ENCODE results near the gene RAB40B. TPM values are rescaled to one million over a fixed set of nuclear protein-coding genes. Genes with fewer than 3 reads are reported as not detected.

The RAB40B gene
- total and polyA plus RNA-seq, 2 of the 13 experiments (the other 11 are each of a cell fraction or from before 2014, with no cell fraction given) = 6.2 to 6.5 TPM

DNA sequence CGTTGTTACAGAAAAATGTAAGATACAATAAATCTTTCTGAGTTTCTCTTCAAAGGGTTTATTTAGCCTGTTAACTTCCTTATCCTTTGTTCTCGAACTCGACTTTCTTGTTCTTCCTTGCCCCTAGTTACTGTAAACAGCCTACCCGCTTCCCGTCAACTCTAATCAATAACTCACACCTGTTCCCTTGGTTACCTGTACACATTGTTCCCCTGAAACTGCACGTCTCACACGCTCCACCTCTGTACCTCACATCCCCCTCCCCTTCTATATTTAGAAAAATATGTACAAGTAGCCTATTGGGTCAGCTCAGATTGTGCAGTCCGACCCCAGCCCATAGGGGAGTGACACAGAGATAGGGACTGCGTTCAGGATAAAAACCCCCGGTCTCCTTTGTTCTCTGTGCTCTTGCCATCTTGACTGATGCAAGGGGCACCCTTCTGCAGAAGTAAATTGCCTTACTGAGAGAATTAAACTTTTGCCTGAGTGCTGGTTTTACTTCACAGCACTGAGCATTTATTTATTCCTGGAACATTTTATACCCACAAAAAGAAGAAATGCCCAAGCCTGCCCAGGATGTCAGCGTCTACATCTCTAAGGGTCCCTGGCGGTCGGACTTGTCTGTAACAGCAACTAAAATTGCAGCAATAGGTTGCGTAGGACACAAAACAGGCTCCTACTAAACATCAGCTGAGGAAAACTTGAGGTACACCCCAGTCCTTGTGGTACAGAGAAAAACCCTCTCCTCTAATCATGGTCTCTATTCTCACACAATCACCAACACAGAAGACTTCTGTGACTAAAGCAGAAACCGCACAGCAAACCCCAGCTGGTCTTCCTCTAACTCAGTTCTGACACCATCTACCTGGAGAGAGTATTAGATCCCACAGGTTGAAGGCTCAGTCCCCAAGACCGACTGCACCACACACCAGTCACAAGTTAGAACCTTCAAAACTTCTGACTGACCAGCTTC, 61.6 kb downstream of the RAB40B start (continued):
- no peak for TF ChIP-seq KAT8 (CRISPR knock-in tag; IDR thresholded peaks at IDR 0.05)
- TF ChIP-seq MTF2 (CRISPR knock-in tag; IDR thresholded peaks at IDR 0.05; ENCODE audit: borderline replicate concordance) = no peak
- TF ChIP-seq FOXA1 (IDR thresholded peaks at IDR 0.05) = peak; percentile 42; the same call in 1 of the 2 replicates
- TF ChIP-seq FOXA1 (CRISPR knock-in tag; IDR thresholded peaks at IDR 0.05) = 0 out of 2 replicates have a peak, but pooled peaks have one; percentile 12
- TF ChIP-seq TGIF2 (CRISPR knock-in tag; IDR thresholded peaks at IDR 0.05) = no peak
- peak; percentile 63 for TF ChIP-seq SAP130 (CRISPR knock-in tag; IDR thresholded peaks at IDR 0.05; ENCODE audit: low read depth)
- TF ChIP-seq NKX3-1 (CRISPR knock-in tag; IDR thresholded peaks at IDR 0.05) = no peak
- TF ChIP-seq, protein P1, sequence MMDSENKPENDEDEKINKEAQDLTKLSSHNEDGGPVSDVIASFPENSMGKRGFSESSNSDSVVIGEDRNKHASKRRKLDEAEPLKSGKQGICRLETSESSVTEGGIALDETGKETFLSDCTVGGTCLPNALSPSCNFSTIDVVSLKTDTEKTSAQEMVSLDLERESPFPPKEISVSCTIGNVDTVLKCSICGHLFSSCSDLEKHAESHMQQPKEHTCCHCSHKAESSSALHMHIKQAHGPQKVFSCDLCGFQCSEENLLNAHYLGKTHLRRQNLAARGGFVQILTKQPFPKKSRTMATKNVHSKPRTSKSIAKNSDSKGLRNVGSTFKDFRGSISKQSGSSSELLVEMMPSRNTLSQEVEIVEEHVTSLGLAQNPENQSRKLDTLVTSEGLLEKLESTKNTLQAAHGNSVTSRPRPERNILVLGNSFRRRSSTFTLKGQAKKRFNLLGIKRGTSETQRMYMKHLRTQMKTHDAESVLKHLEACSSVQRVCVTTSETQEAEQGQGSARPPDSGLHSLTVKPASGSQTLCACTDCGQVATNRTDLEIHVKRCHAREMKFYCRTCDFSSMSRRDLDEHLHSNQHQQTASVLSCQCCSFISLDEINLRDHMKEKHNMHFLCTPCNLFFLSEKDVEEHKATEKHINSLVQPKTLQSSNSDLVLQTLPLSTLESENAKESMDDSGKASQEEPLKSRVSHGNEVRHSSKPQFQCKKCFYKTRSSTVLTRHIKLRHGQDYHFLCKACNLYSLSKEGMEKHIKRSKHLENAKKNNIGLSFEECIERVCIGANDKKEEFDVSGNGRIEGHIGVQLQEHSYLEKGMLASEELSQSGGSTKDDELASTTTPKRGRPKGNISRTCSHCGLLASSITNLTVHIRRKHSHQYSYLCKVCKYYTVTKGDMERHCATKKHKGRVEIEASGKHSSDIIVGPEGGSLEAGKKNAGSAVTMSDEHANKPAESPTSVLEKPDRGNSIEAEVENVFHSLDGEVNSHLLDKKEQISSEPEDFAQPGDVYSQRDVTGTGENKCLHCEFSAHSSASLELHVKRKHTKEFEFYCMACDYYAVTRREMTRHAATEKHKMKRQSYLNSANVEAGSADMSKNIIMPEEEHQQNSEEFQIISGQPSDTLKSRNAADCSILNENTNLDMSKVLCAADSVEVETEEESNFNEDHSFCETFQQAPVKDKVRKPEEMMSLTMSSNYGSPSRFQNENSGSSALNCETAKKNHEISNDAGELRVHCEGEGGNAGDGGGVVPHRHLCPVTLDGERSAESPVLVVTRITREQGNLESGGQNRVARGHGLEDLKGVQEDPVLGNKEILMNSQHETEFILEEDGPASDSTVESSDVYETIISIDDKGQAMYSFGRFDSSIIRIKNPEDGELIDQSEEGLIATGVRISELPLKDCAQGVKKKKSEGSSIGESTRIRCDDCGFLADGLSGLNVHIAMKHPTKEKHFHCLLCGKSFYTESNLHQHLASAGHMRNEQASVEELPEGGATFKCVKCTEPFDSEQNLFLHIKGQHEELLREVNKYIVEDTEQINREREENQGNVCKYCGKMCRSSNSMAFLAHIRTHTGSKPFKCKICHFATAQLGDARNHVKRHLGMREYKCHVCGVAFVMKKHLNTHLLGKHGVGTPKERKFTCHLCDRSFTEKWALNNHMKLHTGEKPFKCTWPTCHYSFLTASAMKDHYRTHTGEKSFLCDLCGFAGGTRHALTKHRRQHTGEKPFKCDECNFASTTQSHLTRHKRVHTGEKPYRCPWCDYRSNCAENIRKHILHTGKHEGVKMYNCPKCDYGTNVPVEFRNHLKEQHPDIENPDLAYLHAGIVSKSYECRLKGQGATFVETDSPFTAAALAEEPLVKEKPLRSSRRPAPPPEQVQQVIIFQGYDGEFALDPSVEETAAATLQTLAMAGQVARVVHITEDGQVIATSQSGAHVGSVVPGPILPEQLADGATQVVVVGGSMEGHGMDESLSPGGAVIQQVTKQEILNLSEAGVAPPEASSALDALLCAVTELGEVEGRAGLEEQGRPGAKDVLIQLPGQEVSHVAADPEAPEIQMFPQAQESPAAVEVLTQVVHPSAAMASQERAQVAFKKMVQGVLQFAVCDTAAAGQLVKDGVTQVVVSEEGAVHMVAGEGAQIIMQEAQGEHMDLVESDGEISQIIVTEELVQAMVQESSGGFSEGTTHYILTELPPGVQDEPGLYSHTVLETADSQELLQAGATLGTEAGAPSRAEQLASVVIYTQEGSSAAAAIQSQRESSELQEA (CRISPR knock-in tag; IDR thresholded peaks at IDR 0.05; ENCODE audit: not compliant biosample characterization) = no peak
- TF ChIP-seq MEF2D (CRISPR knock-in tag; IDR thresholded peaks at IDR 0.05) = peak; percentile 95
- peak; percentile 61; the same call in 1 of the 2 replicates for TF ChIP-seq ZNF670 (CRISPR knock-in tag; IDR thresholded peaks at IDR 0.05; ENCODE audit: borderline replicate concordance)
- no peak for TF ChIP-seq HINFP (CRISPR knock-in tag; IDR thresholded peaks at IDR 0.05; ENCODE audit: low read depth)
- no peak for TF ChIP-seq ETS1 (CRISPR knock-in tag; IDR thresholded peaks at IDR 0.05)
- no peak for TF ChIP-seq GABPA (IDR thresholded peaks at IDR 0.05; ENCODE audit: low read depth, low read length)
- 0 out of 2 replicates have a peak, but pooled peaks have one; percentile 39 for TF ChIP-seq GABPA (CRISPR knock-in tag; IDR thresholded peaks at IDR 0.05; ENCODE audit: low read depth)
- peak; percentile 55; the same call in 1 of the 2 replicates for TF ChIP-seq ONECUT2 (CRISPR knock-in tag; IDR thresholded peaks at IDR 0.05)
